ENCODE measurements around the gene COQ5. TPM values are rescaled to one million over a fixed set of nuclear protein-coding genes. Genes with fewer than 3 reads are reported as not detected.

Gene COQ5
- polyA plus RNA-seq, 1 experiment: 47.1 TPM

- H3K9me3 ChIP-seq (ENCODE audit: control insufficient read depth, insufficient read depth, low read length): no peaks in the 10 kb centered on the region
- no peak for TF ChIP-seq CTCF (IDR thresholded peaks at IDR 0.05; ENCODE audit: low read depth, low read length)
- no peak overlapping the region for H3K4me3 ChIP-seq (ENCODE audit: low read depth, low read length)
- ChIA-PET POLR2A (no interaction called here), CTCF (no interaction called here)
- no peaks in the 10 kb centered on the region for H3K27me3 ChIP-seq (ENCODE audit: control insufficient read depth, insufficient read depth, low read length)
- no peak overlapping the region for H3K27ac ChIP-seq (ENCODE audit: low read depth, low read length)
- no peak for DNase-seq (ENCODE audit: low read depth, low spot score)
Observed at GRCh38 chr12:120542166-120542565, 13.2 kb upstream of the COQ5 start.

- TF ChIP-seq CTCF (IDR thresholded peaks at IDR 0.05; ENCODE audit: low read depth, low read length): no peak
- CTCF ChIA-PET: no interaction called here
- no peak overlapping the region for H3K27ac ChIP-seq (ENCODE audit: low read depth, low read length)
- no peak overlapping the region for H3K4me3 ChIP-seq (ENCODE audit: low read depth, low read length)
- no peaks in the 10 kb centered on the region for H3K27me3 ChIP-seq (ENCODE audit: control insufficient read depth, insufficient read depth, low read length)
- no peak for DNase-seq (ENCODE audit: low read depth, low spot score)
- POLR2A ChIA-PET: no interaction called here
- no peaks in the 10 kb centered on the region for H3K9me3 ChIP-seq (ENCODE audit: control insufficient read depth, insufficient read depth, low read length)
Observed at GRCh38 chr12:120540445-120540844, 11.5 kb upstream of the COQ5 start.

GRCh38 chr12:120539303-120539702, 10.3 kb upstream of the COQ5 start:
- Histone ChIP-seq H3K27ac (ENCODE audit: low read depth, low read length) (peak overlapping the region; percentile 25), H3K27me3 (ENCODE audit: control insufficient read depth, insufficient read depth, low read length) (no peaks in the 10 kb centered on the region), H3K9me3 (ENCODE audit: control insufficient read depth, insufficient read depth, low read length) (no peaks in the 10 kb centered on the region; the same call in 1 of the 2 replicates), H3K4me3 (ENCODE audit: low read depth, low read length) (no peak overlapping the region)
- no peak for DNase-seq (ENCODE audit: low read depth, low spot score)
- TF ChIP-seq CTCF (IDR thresholded peaks at IDR 0.05; ENCODE audit: low read depth, low read length): no peak
- POLR2A ChIA-PET: interaction anchor here (0.9 to 1.1 kb wide), 2 partner anchors 10 to 65 kb away, joined by 3 read pairs; no protein-coding TSS in a partner anchor
- CTCF ChIA-PET: interaction anchor here (1.0 kb wide), 2 partner anchors 44 to 222 kb away, joined by 3 to 6 read pairs; no protein-coding TSS in a partner anchor

- Histone ChIP-seq H3K9me3 (ENCODE audit: control insufficient read depth, insufficient read depth, low read length) (no peaks in the 10 kb centered on the region; the same call in 1 of the 2 replicates), H3K27me3 (ENCODE audit: control insufficient read depth, insufficient read depth, low read length) (no peaks in the 10 kb centered on the region), H3K27ac (ENCODE audit: low read depth, low read length) (no peak overlapping the region), H3K4me3 (ENCODE audit: low read depth, low read length) (peak overlapping the region; percentile 10; the same call in 1 of the 2 replicates)
- ChIA-PET POLR2A (interaction anchor here (0.9 to 1.1 kb wide), 2 partner anchors 9 to 64 kb away, joined by 3 read pairs; no protein-coding TSS in a partner anchor), CTCF (interaction anchor here (0.6 kb wide), 1 partner anchor 692 kb away, joined by 3 read pairs; no protein-coding TSS in a partner anchor)
- no peak for DNase-seq (ENCODE audit: low read depth, low spot score)
- no peak for TF ChIP-seq CTCF (IDR thresholded peaks at IDR 0.05; ENCODE audit: low read depth, low read length)
Observed at GRCh38 chr12:120538281-120539156, 9.6 kb upstream of the COQ5 start.

GRCh38 chr12:120537856-120538220, 8.9 kb upstream of the COQ5 start:
- Histone ChIP-seq H3K27ac (ENCODE audit: low read depth, low read length) (no peak overlapping the region), H3K9me3 (ENCODE audit: control insufficient read depth, insufficient read depth, low read length) (no peaks in the 10 kb centered on the region; the same call in 1 of the 2 replicates), H3K4me3 (ENCODE audit: low read depth, low read length) (peak overlapping the region; percentile 27; the same call in 1 of the 2 replicates), H3K27me3 (ENCODE audit: control insufficient read depth, insufficient read depth, low read length) (no peaks in the 10 kb centered on the region)
- POLR2A ChIA-PET: interaction anchor here (1.2 kb wide), 1 partner anchor 44 kb away, joined by 3 read pairs; the partner anchor contains the start of gene POP5
- no peak for DNase-seq (ENCODE audit: low read depth, low spot score)
- no peak for TF ChIP-seq CTCF (IDR thresholded peaks at IDR 0.05; ENCODE audit: low read depth, low read length)
- CTCF ChIA-PET: interaction anchor here (0.6 kb wide), 1 partner anchor 693 kb away, joined by 3 read pairs; no protein-coding TSS in a partner anchor
